ENCODE data around the gene FAM163B.

FAM163B gene

GRCh38 chr9:133557581-133557980 lies 51.6 kb downstream of the FAM163B start:
- no peak overlapping the region for H2AFZ ChIP-seq (ENCODE audit: low read depth, low read length)
- peaks cover 3% of the 10 kb centered on the region for H3K27me3 ChIP-seq (ENCODE audit: insufficient read depth, low read length)
- H3K4me3 ChIP-seq (ENCODE audit: low read length) = no peak overlapping the region
- no peaks in the 10 kb centered on the region for H3K9me3 ChIP-seq (ENCODE audit: low read length)
- H3K4me1 ChIP-seq (ENCODE audit: insufficient read depth, low read length) = peaks cover 20% of the 10 kb centered on the region
- no peaks in the 10 kb centered on the region for H3K36me3 ChIP-seq (ENCODE audit: insufficient read depth, low read length)

DNA sequence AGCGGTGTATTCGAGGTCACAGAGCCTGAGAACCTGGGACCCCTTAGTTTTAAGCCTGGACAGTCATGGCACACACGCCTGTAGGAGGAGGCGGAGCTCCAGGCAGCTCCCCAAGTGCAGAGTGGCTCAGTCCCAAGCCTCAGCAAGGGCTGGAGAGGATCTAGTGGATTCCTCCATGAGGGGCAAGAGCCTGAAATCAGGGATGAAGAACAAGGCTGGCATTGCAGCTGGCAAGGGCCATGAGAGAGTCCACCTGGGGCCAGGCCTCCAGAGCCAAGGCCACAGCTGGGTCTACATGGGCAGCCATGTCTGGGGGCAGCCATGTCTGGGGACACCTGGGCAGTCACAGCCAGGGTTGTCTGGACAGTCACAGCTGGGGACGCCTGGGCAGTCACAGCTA lies 52.8 kb downstream of the FAM163B start:
- Histone ChIP-seq H3K9me3 (ENCODE audit: low read length) (no peaks in the 10 kb centered on the region), H3K4me1 (ENCODE audit: insufficient read depth, low read length) (peaks cover 20% of the 10 kb centered on the region), H3K36me3 (ENCODE audit: insufficient read depth, low read length) (no peaks in the 10 kb centered on the region)

DNA sequence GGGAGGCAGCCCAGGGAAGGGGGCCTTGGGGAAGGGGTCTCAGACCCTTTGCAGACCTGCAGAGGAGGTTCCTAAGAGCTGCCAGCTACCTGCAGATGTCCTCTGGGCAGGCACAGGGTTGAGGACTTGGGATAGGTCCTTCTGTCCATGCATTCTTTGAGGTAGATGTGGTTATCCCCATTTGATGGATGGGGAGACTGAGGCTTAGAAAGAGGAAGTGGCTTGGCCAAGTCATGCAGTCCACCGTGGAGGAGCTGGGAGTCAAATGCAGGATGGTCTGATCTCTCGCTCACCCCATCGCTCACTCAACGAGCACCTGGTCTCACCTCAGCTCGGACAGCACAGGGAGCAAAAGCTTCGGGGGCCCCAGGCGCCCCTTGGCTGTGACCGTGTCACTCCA lies 54.5 kb downstream of the FAM163B start:
- Histone ChIP-seq H3K4me1 (ENCODE audit: insufficient read depth, low read length) (peaks cover 20% of the 10 kb centered on the region), H3K36me3 (ENCODE audit: insufficient read depth, low read length) (no peaks in the 10 kb centered on the region), H3K4me3 (ENCODE audit: low read length) (no peak overlapping the region), H3K9me3 (ENCODE audit: low read length) (no peaks in the 10 kb centered on the region), H3K27me3 (ENCODE audit: insufficient read depth, low read length) (peaks cover 3% of the 10 kb centered on the region), H2AFZ (ENCODE audit: low read depth, low read length) (no peak overlapping the region)

More for the DNA sequence above, 52.8 kb downstream of the FAM163B start:
- Histone ChIP-seq H3K4me3 (ENCODE audit: low read length) (no peak overlapping the region), H3K27me3 (ENCODE audit: insufficient read depth, low read length) (peaks cover 3% of the 10 kb centered on the region), H2AFZ (ENCODE audit: low read depth, low read length) (no peak overlapping the region)

DNA sequence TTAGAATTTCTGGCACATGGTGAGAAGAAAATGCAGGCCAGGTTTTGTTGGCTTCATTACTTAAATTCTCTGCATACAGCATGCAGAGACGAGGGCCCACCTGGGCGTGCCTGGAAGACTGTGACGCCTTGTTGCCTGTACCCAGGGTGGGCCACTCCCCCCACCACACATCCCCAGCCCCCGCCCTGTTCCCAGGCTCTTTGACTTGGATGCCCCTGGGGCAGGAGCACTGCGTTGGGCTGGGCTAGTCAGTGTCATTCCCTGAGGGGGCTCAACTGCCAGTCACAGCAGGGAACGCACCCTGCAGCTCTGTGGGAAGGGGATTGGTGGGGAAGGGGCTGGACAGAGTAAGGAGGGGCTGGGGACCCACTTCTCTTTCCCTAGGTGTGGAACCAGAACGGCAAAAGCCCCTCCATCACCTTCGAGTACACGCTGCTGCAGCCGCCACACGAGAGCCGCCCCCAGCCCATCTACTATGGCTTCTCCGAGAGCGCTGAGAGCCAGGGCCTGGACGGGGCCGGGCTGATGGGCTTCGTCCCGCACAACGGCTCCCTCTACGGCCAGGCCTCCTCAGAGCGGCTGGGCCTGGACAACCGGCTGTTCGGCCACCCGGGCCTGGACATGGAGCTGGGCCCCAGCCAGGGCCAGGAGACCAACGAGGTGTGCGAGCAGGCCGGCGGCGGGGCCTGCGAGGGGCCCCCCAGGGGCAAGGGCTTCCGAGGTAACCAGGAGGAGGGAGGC lies 55.0 kb downstream of the FAM163B start:
- Histone ChIP-seq H3K4me3 (ENCODE audit: low read length) (no peak overlapping the region), H3K9me3 (ENCODE audit: low read length) (no peaks in the 10 kb centered on the region), H2AFZ (ENCODE audit: low read depth, low read length) (no peak overlapping the region), H3K27me3 (ENCODE audit: insufficient read depth, low read length) (peaks cover 3% of the 10 kb centered on the region), H3K4me1 (ENCODE audit: insufficient read depth, low read length) (peaks cover 20% of the 10 kb centered on the region), H3K36me3 (ENCODE audit: insufficient read depth, low read length) (no peaks in the 10 kb centered on the region)

DNA sequence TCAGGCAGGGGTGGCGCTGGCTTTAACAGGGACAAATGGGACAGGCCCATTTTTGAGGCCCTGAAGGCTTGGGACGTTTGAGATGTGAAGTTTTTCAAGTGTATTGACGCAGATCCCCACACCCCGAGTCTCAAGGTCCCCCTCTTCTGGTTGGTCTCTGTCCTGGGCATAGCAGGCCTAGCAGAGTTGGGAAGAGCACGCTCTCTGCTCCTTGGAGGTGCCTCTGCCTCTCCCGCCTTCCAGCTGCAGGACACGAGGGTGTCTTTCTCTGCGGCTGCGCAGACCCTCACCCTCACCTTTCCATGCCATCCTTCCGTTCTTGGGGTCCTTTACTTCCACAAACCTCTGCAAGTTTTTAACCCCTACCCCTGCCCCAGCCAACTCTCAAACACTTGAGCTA lies 56.1 kb downstream of the FAM163B start:
- Histone ChIP-seq H3K27me3 (ENCODE audit: insufficient read depth, low read length) (peaks cover 3% of the 10 kb centered on the region), H3K4me1 (ENCODE audit: insufficient read depth, low read length) (peaks cover 9% of the 10 kb centered on the region), H3K4me3 (ENCODE audit: low read length) (no peak overlapping the region)

DNA sequence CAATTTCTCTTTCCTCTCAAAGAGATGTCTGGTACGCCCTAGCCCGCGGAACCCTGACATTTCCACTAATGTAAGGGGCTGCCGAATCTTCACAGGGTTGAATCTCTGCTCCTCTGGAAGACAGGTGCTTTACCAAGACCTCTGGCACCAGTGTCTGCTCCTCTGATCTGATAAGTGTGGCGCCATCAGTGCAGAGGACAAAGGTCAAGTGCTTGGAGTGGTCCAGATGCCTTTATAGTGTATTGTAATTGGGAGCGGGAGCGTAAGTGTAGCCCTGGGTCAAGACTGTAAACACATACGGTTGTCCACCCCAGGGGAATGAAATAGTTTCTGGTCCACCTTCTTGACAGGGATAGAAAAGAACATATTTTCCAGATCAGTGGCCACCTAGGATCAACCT lies 57.0 kb downstream of the FAM163B start:
- no peaks in the 10 kb centered on the region for H3K36me3 ChIP-seq (ENCODE audit: insufficient read depth, low read length)
- no peak overlapping the region for H2AFZ ChIP-seq (ENCODE audit: low read depth, low read length)
- no peak overlapping the region for H3K4me3 ChIP-seq (ENCODE audit: low read length)
- H3K4me1 ChIP-seq (ENCODE audit: insufficient read depth, low read length) = peaks cover under 1% of the 10 kb centered on the region
- no peaks in the 10 kb centered on the region for H3K9me3 ChIP-seq (ENCODE audit: low read length)
- H3K27me3 ChIP-seq (ENCODE audit: insufficient read depth, low read length) = peaks cover 3% of the 10 kb centered on the region

More for the DNA sequence above, 56.1 kb downstream of the FAM163B start:
- Histone ChIP-seq H3K36me3 (ENCODE audit: insufficient read depth, low read length) (no peaks in the 10 kb centered on the region), H2AFZ (ENCODE audit: low read depth, low read length) (no peak overlapping the region), H3K9me3 (ENCODE audit: low read length) (no peaks in the 10 kb centered on the region)

- Histone ChIP-seq H3K36me3 (ENCODE audit: insufficient read depth, low read length) (no peaks in the 10 kb centered on the region), H3K9me3 (ENCODE audit: low read length) (no peaks in the 10 kb centered on the region), H3K4me1 (ENCODE audit: insufficient read depth, low read length) (no peaks in the 10 kb centered on the region), H3K27me3 (ENCODE audit: insufficient read depth, low read length) (peaks cover under 1% of the 10 kb centered on the region), H2AFZ (ENCODE audit: low read depth, low read length) (no peak overlapping the region), H3K4me3 (ENCODE audit: low read length) (no peak overlapping the region)
These were observed 57.7 kb downstream of the FAM163B start for GRCh38 chr9:133551446-133551845.

GRCh38 chr9:133547116-133547515 lies 62.1 kb downstream of the FAM163B start:
- Histone ChIP-seq H3K27me3 (ENCODE audit: insufficient read depth, low read length) (no peaks in the 10 kb centered on the region), H3K4me3 (ENCODE audit: low read length) (no peak overlapping the region), H3K4me1 (ENCODE audit: insufficient read depth, low read length) (no peaks in the 10 kb centered on the region), H3K9me3 (ENCODE audit: low read length) (no peaks in the 10 kb centered on the region), H3K36me3 (ENCODE audit: insufficient read depth, low read length) (no peaks in the 10 kb centered on the region), H2AFZ (ENCODE audit: low read depth, low read length) (no peak overlapping the region)

GRCh38 chr9:133546287-133546680 lies 62.9 kb downstream of the FAM163B start:
- Histone ChIP-seq H3K27me3 (ENCODE audit: insufficient read depth, low read length) (no peaks in the 10 kb centered on the region), H2AFZ (ENCODE audit: low read depth, low read length) (no peak overlapping the region), H3K4me3 (ENCODE audit: low read length) (no peak overlapping the region), H3K4me1 (ENCODE audit: insufficient read depth, low read length) (no peaks in the 10 kb centered on the region), H3K36me3 (ENCODE audit: insufficient read depth, low read length) (no peaks in the 10 kb centered on the region), H3K9me3 (ENCODE audit: low read length) (no peaks in the 10 kb centered on the region)

DNA sequence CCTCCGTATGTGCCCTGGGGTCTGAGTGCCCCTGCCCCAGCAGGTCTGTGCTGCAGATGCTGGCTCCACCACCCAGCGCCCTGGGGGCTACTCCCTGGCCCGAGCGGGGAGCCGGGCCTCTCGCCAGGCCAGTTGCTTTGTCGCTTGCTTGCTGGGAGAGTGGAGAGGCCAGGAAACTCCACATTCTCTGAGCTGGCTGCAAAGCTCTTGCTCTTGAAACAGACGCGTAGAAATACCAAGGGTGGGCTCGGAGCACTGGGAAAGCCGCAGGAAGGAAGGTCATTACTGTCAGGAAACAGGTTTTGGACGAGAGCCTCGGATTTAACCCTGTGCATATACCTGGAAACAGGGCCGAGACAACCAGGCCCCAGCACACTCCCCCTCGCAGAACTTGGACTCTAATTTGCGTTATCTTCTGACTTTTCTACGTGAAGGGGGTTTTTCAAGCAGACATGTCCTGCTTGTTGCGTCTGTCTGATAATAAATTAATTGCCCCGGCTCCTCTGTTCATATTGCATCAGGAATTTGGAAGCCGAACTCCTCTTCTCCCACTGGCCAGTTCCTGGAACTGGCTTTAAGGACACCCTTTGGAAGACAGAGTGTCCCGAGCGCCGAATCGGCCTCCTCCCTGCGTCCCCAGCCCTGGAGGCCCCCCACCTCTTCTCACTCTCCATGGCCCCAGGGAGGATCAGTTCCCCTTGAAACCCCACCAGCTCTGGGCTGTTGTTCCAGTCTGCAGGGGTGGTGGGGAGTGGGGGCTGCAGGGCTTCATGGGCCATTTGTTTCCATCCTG lies 63.5 kb downstream of the FAM163B start:
- no peak overlapping the region for H3K4me3 ChIP-seq (ENCODE audit: low read length)
- no peak overlapping the region for H2AFZ ChIP-seq (ENCODE audit: low read depth, low read length)
- no peaks in the 10 kb centered on the region for H3K9me3 ChIP-seq (ENCODE audit: low read length)
- no peaks in the 10 kb centered on the region for H3K36me3 ChIP-seq (ENCODE audit: insufficient read depth, low read length)
- peaks cover 3% of the 10 kb centered on the region for H3K27me3 ChIP-seq (ENCODE audit: insufficient read depth, low read length)
- H3K4me1 ChIP-seq (ENCODE audit: insufficient read depth, low read length) = no peaks in the 10 kb centered on the region

DNA sequence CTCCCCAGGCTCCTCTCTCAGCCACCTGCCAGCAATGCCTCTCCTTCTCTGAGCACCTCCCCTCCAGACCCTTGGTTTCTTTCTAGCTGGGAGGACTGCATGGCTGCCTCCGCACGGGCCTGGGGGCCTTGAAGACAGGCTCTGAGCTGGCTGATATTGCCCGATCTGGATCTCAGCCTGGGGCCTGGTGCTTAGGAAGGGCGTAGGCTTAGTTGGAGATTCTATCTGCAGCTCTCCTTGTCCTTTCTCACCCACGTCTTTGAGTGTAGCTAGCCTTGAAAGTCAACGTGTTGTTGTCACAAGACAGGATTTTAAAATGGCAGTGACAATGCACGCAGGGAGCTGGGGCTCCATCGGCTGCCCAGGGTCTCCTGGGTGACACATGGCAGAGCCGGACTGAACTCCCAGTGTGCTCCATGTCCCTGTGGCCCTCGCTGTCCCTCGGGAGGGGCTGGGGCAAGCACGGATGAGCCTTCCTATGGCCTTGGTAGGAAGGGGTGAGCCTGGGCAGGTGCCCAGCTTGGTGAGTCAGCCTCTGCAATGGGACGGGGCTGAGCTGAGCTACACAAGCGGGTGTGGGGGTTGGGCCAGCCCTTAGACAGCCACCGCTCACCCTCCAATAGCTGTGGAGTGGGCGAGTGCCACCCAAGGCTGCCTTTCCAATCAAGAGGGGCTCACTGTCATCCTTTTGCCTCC lies 65.3 kb downstream of the FAM163B start:
- Histone ChIP-seq H3K27me3 (ENCODE audit: insufficient read depth, low read length) (peaks cover 3% of the 10 kb centered on the region), H2AFZ (ENCODE audit: low read depth, low read length) (no peak overlapping the region), H3K36me3 (ENCODE audit: insufficient read depth, low read length) (no peaks in the 10 kb centered on the region), H3K4me1 (ENCODE audit: insufficient read depth, low read length) (no peaks in the 10 kb centered on the region), H3K4me3 (ENCODE audit: low read length) (no peak overlapping the region), H3K9me3 (ENCODE audit: low read length) (no peaks in the 10 kb centered on the region)

GRCh38 chr9:133542002-133542401 lies 67.2 kb downstream of the FAM163B start:
- Histone ChIP-seq H3K36me3 (ENCODE audit: insufficient read depth, low read length) (no peaks in the 10 kb centered on the region), H2AFZ (ENCODE audit: low read depth, low read length) (no peak overlapping the region), H3K9me3 (ENCODE audit: low read length) (no peaks in the 10 kb centered on the region), H3K4me3 (ENCODE audit: low read length) (no peak overlapping the region), H3K4me1 (ENCODE audit: insufficient read depth, low read length) (no peaks in the 10 kb centered on the region), H3K27me3 (ENCODE audit: insufficient read depth, low read length) (peaks cover 8% of the 10 kb centered on the region)

GRCh38 chr9:133540698-133541025 lies 68.5 kb downstream of the FAM163B start:
- Histone ChIP-seq H3K4me1 (ENCODE audit: insufficient read depth, low read length) (no peaks in the 10 kb centered on the region), H3K27me3 (ENCODE audit: insufficient read depth, low read length) (peaks cover 16% of the 10 kb centered on the region), H2AFZ (ENCODE audit: low read depth, low read length) (no peak overlapping the region), H3K9me3 (ENCODE audit: low read length) (no peaks in the 10 kb centered on the region), H3K4me3 (ENCODE audit: low read length) (no peak overlapping the region), H3K36me3 (ENCODE audit: insufficient read depth, low read length) (no peaks in the 10 kb centered on the region)

Measured in neuron (in vitro differentiated cells).